Neural progenitor cell (in vitro differentiated cells): ENCODE measurements around the gene PHOX2A.

ENCODE experiments used
- EZH2 ChIP-seq: fragments of 200-600 bp; sonication (generic); IDR thresholded peaks from 2 replicates; pipeline ENCODE4 v1.6.1; 2017; ENCODE audit warnings: antibody characterized with exemption, mild to moderate bottlenecking, moderate library complexity
- EZH2phosphoT487 ChIP-seq: fragments of 200-600 bp; sonication (generic); IDR thresholded peaks from 2 replicates; pipeline ENCODE4 v1.6.1; 2017; ENCODE audit warnings: antibody characterized with exemption
- TF ChIP-seq, protein P1 (sequence below): fragments of 200-600 bp; sonication (generic); IDR thresholded peaks from 2 replicates; pipeline ENCODE4 v1.5.1; 2017; ENCODE audit warnings: antibody characterized with exemption, mild to moderate bottlenecking

DNA sequence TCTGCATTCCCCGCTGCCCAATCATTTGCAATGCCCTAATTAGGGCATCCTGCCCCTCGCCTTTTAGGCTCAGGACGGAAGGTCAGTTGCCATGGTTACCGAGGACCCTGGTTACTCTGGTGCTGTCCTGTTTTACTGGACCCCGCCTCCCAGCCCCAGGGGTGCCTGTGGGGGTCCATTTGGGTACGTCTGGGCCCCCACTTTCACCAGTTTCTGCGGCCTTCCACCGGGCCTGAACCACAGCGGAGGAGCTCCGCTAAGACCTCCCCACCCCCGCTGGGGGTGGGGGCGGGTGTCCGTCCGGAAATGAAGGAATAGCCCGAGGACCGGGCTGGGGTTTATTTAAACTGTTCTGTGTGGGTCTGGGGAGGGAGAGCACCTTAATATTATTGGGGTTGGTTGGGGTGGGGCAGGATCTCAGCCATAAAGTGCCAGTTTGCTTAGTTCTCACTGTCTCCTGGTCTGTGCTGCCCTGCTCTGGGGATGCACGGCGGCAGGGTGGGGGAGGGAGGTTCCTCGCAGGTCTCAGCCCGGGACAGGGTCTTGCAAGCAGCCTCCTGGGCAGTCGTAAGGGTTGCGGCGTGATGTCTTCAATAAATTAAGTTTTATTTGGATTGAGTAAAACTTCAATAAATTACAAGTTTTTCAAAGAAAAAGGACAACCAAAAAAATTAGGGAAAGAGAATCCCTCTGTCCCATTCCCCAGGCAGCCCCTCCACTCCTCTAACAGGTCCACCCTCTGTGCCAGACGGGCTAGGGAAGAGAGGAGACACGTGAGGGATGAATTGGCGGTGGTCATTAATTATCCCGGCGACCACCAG is 5.3 kb downstream of the PHOX2A start:
- TF ChIP-seq, protein P1, sequence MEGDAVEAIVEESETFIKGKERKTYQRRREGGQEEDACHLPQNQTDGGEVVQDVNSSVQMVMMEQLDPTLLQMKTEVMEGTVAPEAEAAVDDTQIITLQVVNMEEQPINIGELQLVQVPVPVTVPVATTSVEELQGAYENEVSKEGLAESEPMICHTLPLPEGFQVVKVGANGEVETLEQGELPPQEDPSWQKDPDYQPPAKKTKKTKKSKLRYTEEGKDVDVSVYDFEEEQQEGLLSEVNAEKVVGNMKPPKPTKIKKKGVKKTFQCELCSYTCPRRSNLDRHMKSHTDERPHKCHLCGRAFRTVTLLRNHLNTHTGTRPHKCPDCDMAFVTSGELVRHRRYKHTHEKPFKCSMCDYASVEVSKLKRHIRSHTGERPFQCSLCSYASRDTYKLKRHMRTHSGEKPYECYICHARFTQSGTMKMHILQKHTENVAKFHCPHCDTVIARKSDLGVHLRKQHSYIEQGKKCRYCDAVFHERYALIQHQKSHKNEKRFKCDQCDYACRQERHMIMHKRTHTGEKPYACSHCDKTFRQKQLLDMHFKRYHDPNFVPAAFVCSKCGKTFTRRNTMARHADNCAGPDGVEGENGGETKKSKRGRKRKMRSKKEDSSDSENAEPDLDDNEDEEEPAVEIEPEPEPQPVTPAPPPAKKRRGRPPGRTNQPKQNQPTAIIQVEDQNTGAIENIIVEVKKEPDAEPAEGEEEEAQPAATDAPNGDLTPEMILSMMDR, result no peak
- TF ChIP-seq EZH2 (no peak), EZH2phosphoT487 (no peak)
